SK-N-SH (cell line): ENCODE results near the gene RAB8A. TPM values are rescaled to one million over a fixed set of nuclear protein-coding genes. Genes with fewer than 3 reads are reported as not detected.

Experiments
- CTCF ChIA-PET: fragments of 300-600, 350-600 bp; formaldehyde crosslinking; extraction: SDS; loops from one replicate; lab custom pipeline; 2021; lab: Yijun Ruan, JAX
- POLR2A ChIA-PET: fragments of 350-600 bp; sonication (Branson Sonifier 250); formaldehyde crosslinking; extraction: SDS; loops from one replicate; lab custom pipeline; 2020; ENCODE audit warnings: antibody characterized with exemption, inconsistent platforms; lab: Yijun Ruan, JAX
- DNase-seq: peaks from one replicate; pipeline ENCODE4 v3.0.0; 2012
- H2AFZ ChIP-seq: fragments of 200-600 bp; sonication (generic); 2 replicates; pipeline ENCODE4 v1.8.1; 2016; ENCODE audit warnings: antibody characterized with exemption, mild to moderate bottlenecking, low read depth
- H3F3A ChIP-seq: fragments of 200-600 bp; sonication (generic); replicated peaks from 2 replicates; pipeline ENCODE3; 2016; ENCODE audit warnings: antibody characterized with exemption, mild to moderate bottlenecking; ENCODE audit not compliant: insufficient read depth
- H3K27ac ChIP-seq, 2 experiments: fragments of 200-500 bp in 1 of 2; fragments of 200-600 bp in 1 of 2; sonication (Bioruptor generic) in 1 of 2; sonication (generic), shearing (Covaris generic) in 1 of 2; 2 replicates each; pipeline versions ENCODE4 v1.5.1 to v1.6.1; 2014 to 2016; ENCODE audit warnings: low read depth in 2 of 2, inconsistent platforms in 1 of 2, low read length in 1 of 2, mild to moderate bottlenecking in 1 of 2, mixed read lengths in 1 of 2
- H3K27me3 ChIP-seq: fragments of 200-600 bp; sonication (generic), shearing (Covaris generic); 2 replicates; pipeline ENCODE4 v1.6.1; 2016; ENCODE audit warnings: mixed run types; ENCODE audit not compliant: insufficient read depth
- H3K36me3 ChIP-seq, 2 experiments: fragments of 200-500 bp in 1 of 2; fragments of 200-600 bp in 1 of 2; sonication (Bioruptor generic) in 1 of 2; sonication (generic) in 1 of 2; replicated peaks in 1 of 2; 2 replicates each; pipeline versions ENCODE3 to v1.5.1; 2014 to 2016; ENCODE audit warnings: low read length in 1 of 2, mild to moderate bottlenecking in 1 of 2; ENCODE audit not compliant: insufficient read depth in 2 of 2, control insufficient read depth in 1 of 2
- H3K4me1 ChIP-seq, 2 experiments: fragments of 200-500 bp in 1 of 2; fragments of 200-600 bp in 1 of 2; sonication (Bioruptor generic) in 1 of 2; sonication (generic), shearing (Covaris generic) in 1 of 2; 2 replicates each; pipeline versions ENCODE4 v1.5.1 to v1.6.1; 2014 to 2016; ENCODE audit warnings: low read depth in 1 of 2, low read length in 1 of 2, mixed run types in 1 of 2; ENCODE audit not compliant: insufficient read depth in 2 of 2, control insufficient read depth in 1 of 2
- H3K4me2 ChIP-seq: fragments of 200-600 bp; sonication (generic), shearing (Covaris generic); 2 replicates; pipeline ENCODE4 v1.6.1; 2017; ENCODE audit warnings: mixed run types
- H3K4me3 ChIP-seq, 2 experiments: fragments of 200-500 bp in 1 of 2; fragments of 200-600 bp in 1 of 2; sonication (Bioruptor generic) in 1 of 2; sonication (generic), shearing (Covaris generic) in 1 of 2; 2 replicates each; pipeline versions ENCODE4 v1.5.1 to v1.8.1; 2014 to 2016; ENCODE audit warnings: low read depth in 2 of 2, inconsistent platforms in 1 of 2, low read length in 1 of 2, mild to moderate bottlenecking in 1 of 2, mixed read lengths in 1 of 2, moderate library complexity in 1 of 2
- H3K79me2 ChIP-seq: fragments of 200-600 bp; sonication (generic); 2 replicates; pipeline ENCODE4 v1.8.1; 2017; ENCODE audit warnings: mild to moderate bottlenecking; ENCODE audit not compliant: insufficient read depth
- H3K9ac ChIP-seq: fragments of 200-600 bp; sonication (generic); 2 replicates; pipeline ENCODE4 v1.6.1; 2017; ENCODE audit warnings: mixed run types
- H3K9me2 ChIP-seq: fragments of 200-600 bp; sonication (generic); 2 replicates; pipeline ENCODE4 v1.6.1; 2017; ENCODE audit warnings: mixed run types
- H3K9me3 ChIP-seq: fragments of 200-600 bp; sonication (generic); 2 replicates; pipeline ENCODE4 v1.6.1; 2017; ENCODE audit warnings: mixed run types, mild to moderate bottlenecking, moderate library complexity
- H4K20me1 ChIP-seq: fragments of 200-600 bp; sonication (generic); 2 replicates; pipeline ENCODE4 v1.6.1; 2017; ENCODE audit warnings: mild to moderate bottlenecking, mixed run types; ENCODE audit not compliant: insufficient read depth
- CHD2 ChIP-seq: fragments of 150-350 bp; IDR thresholded peaks from 2 replicates; pipeline ENCODE4 v1.6.1; 2018; ENCODE audit warnings: low read length; ENCODE audit not compliant: partially characterized antibody
- EZH2phosphoT487 ChIP-seq: fragments of 200-600 bp; sonication (generic); IDR thresholded peaks from 2 replicates; pipeline ENCODE4 v1.6.1; 2017; ENCODE audit warnings: low read depth, mixed run types, mild to moderate bottlenecking, antibody characterized with exemption, moderate library complexity, borderline replicate concordance
- FOSL2 ChIP-seq: IDR thresholded peaks from 2 replicates; pipeline ENCODE4 v1.4.0; 2012; ENCODE audit warnings: low read depth, mild to moderate bottlenecking, moderate library complexity, borderline replicate concordance
- MXI1 ChIP-seq: IDR thresholded peaks from 2 replicates; pipeline ENCODE4 v1.6.1; 2012; ENCODE audit warnings: mild to moderate bottlenecking, low read depth, low read length, improper control_type of control experiment
- NRF1 ChIP-seq: IDR thresholded peaks from 2 replicates; pipeline ENCODE4 v1.6.1; 2012; ENCODE audit warnings: low read depth, mild to moderate bottlenecking, low read length
- POLR2AphosphoS5 ChIP-seq: IDR thresholded peaks from 2 replicates; pipeline ENCODE4 v1.6.1; 2012; ENCODE audit warnings: low read depth, low read length
- RAD21 ChIP-seq: IDR thresholded peaks from 2 replicates; pipeline ENCODE4 v1.6.1; 2012; ENCODE audit warnings: mild to moderate bottlenecking, low read length
- RCOR1 ChIP-seq: fragments of 150-350 bp; IDR thresholded peaks from 2 replicates; pipeline ENCODE4 v1.6.1; 2017; ENCODE audit warnings: antibody characterized with exemption, low read length
- RFX5 ChIP-seq: IDR thresholded peaks from 2 replicates; pipeline ENCODE4 v1.6.1; 2012; ENCODE audit warnings: mild to moderate bottlenecking, improper control_type of control experiment, low read length
- RXRA ChIP-seq: IDR thresholded peaks from 2 replicates; pipeline ENCODE4 v1.4.0; 2012; ENCODE audit warnings: low read depth, mild to moderate bottlenecking, borderline replicate concordance
- SMC3 ChIP-seq: IDR thresholded peaks from 2 replicates; pipeline ENCODE4 v1.6.1; 2012; ENCODE audit warnings: low read depth, low read length, improper control_type of control experiment
- TAF1 ChIP-seq: IDR thresholded peaks from 2 replicates; pipeline ENCODE4 v1.6.1; 2012; ENCODE audit warnings: low read depth, mild to moderate bottlenecking, low read length, moderate library complexity, borderline replicate concordance
- TEAD4 ChIP-seq: IDR thresholded peaks from 2 replicates; pipeline ENCODE4 v1.4.0; 2012; ENCODE audit warnings: mild to moderate bottlenecking, borderline replicate concordance; ENCODE audit not compliant: insufficient read depth
- YY1 ChIP-seq: IDR thresholded peaks from 2 replicates; pipeline ENCODE4 v1.4.0; 2012; ENCODE audit warnings: low read depth, mild to moderate bottlenecking
- WGBS: methylation state at CpG from one replicate; pipeline ENCODE4 v1.1.6; 2017; ENCODE audit warnings: low lambda C conversion rate; 5-methylcytosine and 5-hydroxymethylcytosine counted together
- polyA plus RNA-seq, 3 experiments: library from polyadenylated mRNA; depleted of rRNA; stranded (reverse); fragments of >200 nt; gene quantifications; 2 replicates each; pipeline ENCODE4 v1.2.3, GENCODE V29; 2012
- TF ChIP-seq, protein P1 (sequence below): IDR thresholded peaks from 2 replicates; pipeline ENCODE4 v1.4.0; 2012; ENCODE audit warnings: low read depth, borderline replicate concordance
- TF ChIP-seq, protein P2 (sequence below): fragments of 200-600 bp; sonication (generic); IDR thresholded peaks from 2 replicates; pipeline ENCODE4 v1.6.1; 2017; ENCODE audit warnings: antibody characterized with exemption, mild to moderate bottlenecking, moderate library complexity
- TF ChIP-seq, protein P3 (sequence below): fragments of 150-350 bp; IDR thresholded peaks from 2 replicates; pipeline ENCODE4 v1.6.1; 2017; ENCODE audit warnings: antibody characterized with exemption, low read length, low read depth, borderline replicate concordance
- TF ChIP-seq, protein P4 (sequence below): fragments of 150-350 bp; IDR thresholded peaks from 2 replicates; pipeline ENCODE4 v1.6.1; 2016; ENCODE audit warnings: mild to moderate bottlenecking, low read depth, low read length

Gene RAB8A
- polyA plus RNA-seq, 1 of the 3 experiments (the other 2 are of a cell fraction), result 55.2 TPM

DNA sequence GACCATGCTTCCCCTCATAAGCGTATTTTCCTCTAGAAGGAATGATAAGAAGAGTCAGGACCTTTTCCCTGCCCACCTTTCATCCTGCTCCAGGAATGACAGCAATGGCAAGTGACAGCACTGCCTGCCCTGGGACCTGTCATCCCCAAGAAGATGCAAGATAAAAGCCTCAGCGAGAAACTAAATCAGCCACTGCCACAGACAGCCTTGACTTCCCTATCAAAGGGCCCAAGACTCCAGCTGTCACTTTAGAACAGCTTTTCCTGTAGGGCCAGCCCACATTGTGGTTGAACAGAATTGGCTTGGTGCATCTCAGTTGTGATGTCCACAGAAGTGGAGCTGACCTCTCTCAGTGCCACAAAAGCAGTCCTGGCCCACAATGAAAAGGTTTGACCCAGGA is 1.1 kb downstream of the RAB8A start:
- DNase-seq, result no peak
- Histone ChIP-seq H3K4me2 (peak overlapping the region; percentile 98), H3K36me3 (peaks cover 2 to 6% of the 10 kb centered on the region in 2 experiments), H3K4me3 (peak overlapping the region; percentile 82 to 100), H3K27me3 (no peaks in the 10 kb centered on the region), H3K9ac (peak overlapping the region; percentile 95; the same call in 1 of the 2 replicates), H3K4me1 (peaks cover 9 to 10% of the 10 kb centered on the region in 2 experiments), H3K9me2 (no peaks in the 10 kb centered on the region), H3F3A (no peaks in the 10 kb centered on the region), H3K27ac (no peak overlapping the region), H2AFZ (no peak overlapping the region), H3K79me2 (peaks cover 57% of the 10 kb centered on the region), H4K20me1 (peaks cover 10% of the 10 kb centered on the region; the same call in 1 of the 2 replicates), H3K9me3 (no peaks in the 10 kb centered on the region)
- ChIA-PET POLR2A (no interaction called here), CTCF (interaction anchor here (1.1 to 4.7 kb wide), 3 partner anchors 48 to 86 kb away, joined by 3 to 22 read pairs (median 7); no protein-coding TSS in a partner anchor)
- TF ChIP-seq RAD21 (no peak), RFX5 (no peak), CHD2 (no peak), FOSL2 (no peak), POLR2AphosphoS5 (no peak), EZH2phosphoT487 (no peak), MXI1 (no peak), NRF1 (no peak), RXRA (no peak), RCOR1 (no peak), SMC3 (no peak), TEAD4 (no peak), YY1 (no peak), TAF1 (no peak)
- TF ChIP-seq, protein P1, sequence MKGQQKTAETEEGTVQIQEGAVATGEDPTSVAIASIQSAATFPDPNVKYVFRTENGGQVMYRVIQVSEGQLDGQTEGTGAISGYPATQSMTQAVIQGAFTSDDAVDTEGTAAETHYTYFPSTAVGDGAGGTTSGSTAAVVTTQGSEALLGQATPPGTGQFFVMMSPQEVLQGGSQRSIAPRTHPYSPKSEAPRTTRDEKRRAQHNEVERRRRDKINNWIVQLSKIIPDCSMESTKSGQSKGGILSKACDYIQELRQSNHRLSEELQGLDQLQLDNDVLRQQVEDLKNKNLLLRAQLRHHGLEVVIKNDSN, result no peak
- TF ChIP-seq, protein P2, sequence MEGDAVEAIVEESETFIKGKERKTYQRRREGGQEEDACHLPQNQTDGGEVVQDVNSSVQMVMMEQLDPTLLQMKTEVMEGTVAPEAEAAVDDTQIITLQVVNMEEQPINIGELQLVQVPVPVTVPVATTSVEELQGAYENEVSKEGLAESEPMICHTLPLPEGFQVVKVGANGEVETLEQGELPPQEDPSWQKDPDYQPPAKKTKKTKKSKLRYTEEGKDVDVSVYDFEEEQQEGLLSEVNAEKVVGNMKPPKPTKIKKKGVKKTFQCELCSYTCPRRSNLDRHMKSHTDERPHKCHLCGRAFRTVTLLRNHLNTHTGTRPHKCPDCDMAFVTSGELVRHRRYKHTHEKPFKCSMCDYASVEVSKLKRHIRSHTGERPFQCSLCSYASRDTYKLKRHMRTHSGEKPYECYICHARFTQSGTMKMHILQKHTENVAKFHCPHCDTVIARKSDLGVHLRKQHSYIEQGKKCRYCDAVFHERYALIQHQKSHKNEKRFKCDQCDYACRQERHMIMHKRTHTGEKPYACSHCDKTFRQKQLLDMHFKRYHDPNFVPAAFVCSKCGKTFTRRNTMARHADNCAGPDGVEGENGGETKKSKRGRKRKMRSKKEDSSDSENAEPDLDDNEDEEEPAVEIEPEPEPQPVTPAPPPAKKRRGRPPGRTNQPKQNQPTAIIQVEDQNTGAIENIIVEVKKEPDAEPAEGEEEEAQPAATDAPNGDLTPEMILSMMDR, result no peak
- TF ChIP-seq, protein P3, sequence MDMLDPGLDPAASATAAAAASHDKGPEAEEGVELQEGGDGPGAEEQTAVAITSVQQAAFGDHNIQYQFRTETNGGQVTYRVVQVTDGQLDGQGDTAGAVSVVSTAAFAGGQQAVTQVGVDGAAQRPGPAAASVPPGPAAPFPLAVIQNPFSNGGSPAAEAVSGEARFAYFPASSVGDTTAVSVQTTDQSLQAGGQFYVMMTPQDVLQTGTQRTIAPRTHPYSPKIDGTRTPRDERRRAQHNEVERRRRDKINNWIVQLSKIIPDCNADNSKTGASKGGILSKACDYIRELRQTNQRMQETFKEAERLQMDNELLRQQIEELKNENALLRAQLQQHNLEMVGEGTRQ, result no peak
- TF ChIP-seq, protein P4, sequence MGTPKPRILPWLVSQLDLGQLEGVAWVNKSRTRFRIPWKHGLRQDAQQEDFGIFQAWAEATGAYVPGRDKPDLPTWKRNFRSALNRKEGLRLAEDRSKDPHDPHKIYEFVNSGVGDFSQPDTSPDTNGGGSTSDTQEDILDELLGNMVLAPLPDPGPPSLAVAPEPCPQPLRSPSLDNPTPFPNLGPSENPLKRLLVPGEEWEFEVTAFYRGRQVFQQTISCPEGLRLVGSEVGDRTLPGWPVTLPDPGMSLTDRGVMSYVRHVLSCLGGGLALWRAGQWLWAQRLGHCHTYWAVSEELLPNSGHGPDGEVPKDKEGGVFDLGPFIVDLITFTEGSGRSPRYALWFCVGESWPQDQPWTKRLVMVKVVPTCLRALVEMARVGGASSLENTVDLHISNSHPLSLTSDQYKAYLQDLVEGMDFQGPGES, result no peak
- 31% methylated on average over 2 of the region's 2 CpGs for WGBS
